HL-60 (cell line): Measurements from ENCODE around the gene NEU2.

Experiments
- DNase-seq, 2 experiments: peaks; one replicate each; pipeline ENCODE4 v3.0.0-alpha.2; 2010 to 2020; ENCODE audit warnings: low read depth in 1 of 2, low spot score in 1 of 2
- H3K27ac ChIP-seq: fragments of 250-450 bp; sonication (Bioruptor Pico); replicated peaks from 2 replicates; pipeline ENCODE4 v1.5.1; 2020; ENCODE audit warnings: mild to moderate bottlenecking, moderate library complexity
- H3K27me3 ChIP-seq: fragments of 250-450 bp; sonication (Bioruptor Pico); 2 replicates; pipeline ENCODE4 v1.5.1; 2021; ENCODE audit warnings: mild to moderate bottlenecking, moderate library complexity; ENCODE audit not compliant: insufficient read depth, poor library complexity, severe bottlenecking
- H3K4me3 ChIP-seq: replicated peaks from 2 replicates; pipeline ENCODE4 v1.5.1; 2011; ENCODE audit warnings: mild to moderate bottlenecking, control low read depth, low read length; ENCODE audit not compliant: insufficient read depth
- GABPA ChIP-seq: IDR thresholded peaks from 2 replicates; pipeline ENCODE4 v1.6.1; 2012; ENCODE audit warnings: low read depth
- POLR2AphosphoS5 ChIP-seq: IDR thresholded peaks from 2 replicates; pipeline ENCODE4 v1.6.1; 2012; ENCODE audit warnings: low read depth
- SPI1 ChIP-seq: IDR thresholded peaks from 2 replicates; pipeline ENCODE4 v1.6.1; 2012; ENCODE audit warnings: low read depth, mild to moderate bottlenecking, borderline replicate concordance
- TF ChIP-seq, protein P1 (sequence below): IDR thresholded peaks from 2 replicates; pipeline ENCODE4 v1.6.1; 2012; ENCODE audit warnings: low read depth; ENCODE audit not compliant: insufficient replicate concordance
- TF ChIP-seq, protein P2 (sequence below): IDR thresholded peaks from one replicate; pipeline ENCODE4 v1.5.1; 2011; ENCODE audit warnings: low read length, control low read depth, inconsistent platforms; ENCODE audit not compliant: insufficient read depth

The NEU2 gene

DNA sequence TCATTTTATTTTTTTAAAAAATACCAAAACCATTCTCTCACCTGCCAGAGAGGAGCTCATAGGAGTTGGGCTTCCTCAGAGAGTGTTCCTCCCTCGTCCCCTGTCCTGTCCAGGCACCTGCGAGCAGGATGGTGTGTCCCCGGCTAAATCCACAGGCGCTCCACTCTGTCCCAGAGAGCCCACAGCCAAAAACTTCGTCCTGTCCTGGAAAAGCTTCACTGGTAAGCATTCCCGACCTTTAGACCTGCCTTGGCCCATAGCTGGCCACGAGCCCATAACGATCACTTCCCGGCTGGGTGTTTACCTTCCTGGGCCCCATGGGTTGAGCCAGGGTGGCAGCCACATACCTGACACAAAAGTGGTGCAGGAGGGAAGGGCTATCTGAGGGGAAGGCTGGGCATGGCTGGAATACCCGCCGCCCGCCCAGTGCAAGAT, 19.4 kb upstream of the NEU2 start, which contains the start of gene NGEF:
Gene NGEF (minus strand): TSS at position 230 of the 435 bp plus-strand sequence. CDS start 38,366 bp downstream, outside the sequence.
- TF ChIP-seq POLR2AphosphoS5: no peak
- TF ChIP-seq SPI1: no peak
- TF ChIP-seq, protein P1, sequence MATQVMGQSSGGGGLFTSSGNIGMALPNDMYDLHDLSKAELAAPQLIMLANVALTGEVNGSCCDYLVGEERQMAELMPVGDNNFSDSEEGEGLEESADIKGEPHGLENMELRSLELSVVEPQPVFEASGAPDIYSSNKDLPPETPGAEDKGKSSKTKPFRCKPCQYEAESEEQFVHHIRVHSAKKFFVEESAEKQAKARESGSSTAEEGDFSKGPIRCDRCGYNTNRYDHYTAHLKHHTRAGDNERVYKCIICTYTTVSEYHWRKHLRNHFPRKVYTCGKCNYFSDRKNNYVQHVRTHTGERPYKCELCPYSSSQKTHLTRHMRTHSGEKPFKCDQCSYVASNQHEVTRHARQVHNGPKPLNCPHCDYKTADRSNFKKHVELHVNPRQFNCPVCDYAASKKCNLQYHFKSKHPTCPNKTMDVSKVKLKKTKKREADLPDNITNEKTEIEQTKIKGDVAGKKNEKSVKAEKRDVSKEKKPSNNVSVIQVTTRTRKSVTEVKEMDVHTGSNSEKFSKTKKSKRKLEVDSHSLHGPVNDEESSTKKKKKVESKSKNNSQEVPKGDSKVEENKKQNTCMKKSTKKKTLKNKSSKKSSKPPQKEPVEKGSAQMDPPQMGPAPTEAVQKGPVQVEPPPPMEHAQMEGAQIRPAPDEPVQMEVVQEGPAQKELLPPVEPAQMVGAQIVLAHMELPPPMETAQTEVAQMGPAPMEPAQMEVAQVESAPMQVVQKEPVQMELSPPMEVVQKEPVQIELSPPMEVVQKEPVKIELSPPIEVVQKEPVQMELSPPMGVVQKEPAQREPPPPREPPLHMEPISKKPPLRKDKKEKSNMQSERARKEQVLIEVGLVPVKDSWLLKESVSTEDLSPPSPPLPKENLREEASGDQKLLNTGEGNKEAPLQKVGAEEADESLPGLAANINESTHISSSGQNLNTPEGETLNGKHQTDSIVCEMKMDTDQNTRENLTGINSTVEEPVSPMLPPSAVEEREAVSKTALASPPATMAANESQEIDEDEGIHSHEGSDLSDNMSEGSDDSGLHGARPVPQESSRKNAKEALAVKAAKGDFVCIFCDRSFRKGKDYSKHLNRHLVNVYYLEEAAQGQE: no peak
- no peak for TF ChIP-seq GABPA
- TF ChIP-seq, protein P2, sequence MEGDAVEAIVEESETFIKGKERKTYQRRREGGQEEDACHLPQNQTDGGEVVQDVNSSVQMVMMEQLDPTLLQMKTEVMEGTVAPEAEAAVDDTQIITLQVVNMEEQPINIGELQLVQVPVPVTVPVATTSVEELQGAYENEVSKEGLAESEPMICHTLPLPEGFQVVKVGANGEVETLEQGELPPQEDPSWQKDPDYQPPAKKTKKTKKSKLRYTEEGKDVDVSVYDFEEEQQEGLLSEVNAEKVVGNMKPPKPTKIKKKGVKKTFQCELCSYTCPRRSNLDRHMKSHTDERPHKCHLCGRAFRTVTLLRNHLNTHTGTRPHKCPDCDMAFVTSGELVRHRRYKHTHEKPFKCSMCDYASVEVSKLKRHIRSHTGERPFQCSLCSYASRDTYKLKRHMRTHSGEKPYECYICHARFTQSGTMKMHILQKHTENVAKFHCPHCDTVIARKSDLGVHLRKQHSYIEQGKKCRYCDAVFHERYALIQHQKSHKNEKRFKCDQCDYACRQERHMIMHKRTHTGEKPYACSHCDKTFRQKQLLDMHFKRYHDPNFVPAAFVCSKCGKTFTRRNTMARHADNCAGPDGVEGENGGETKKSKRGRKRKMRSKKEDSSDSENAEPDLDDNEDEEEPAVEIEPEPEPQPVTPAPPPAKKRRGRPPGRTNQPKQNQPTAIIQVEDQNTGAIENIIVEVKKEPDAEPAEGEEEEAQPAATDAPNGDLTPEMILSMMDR: no peak
- Histone ChIP-seq H3K27ac (no peak within 1 kb of the TSS), H3K27me3 (no peaks in the 10 kb centered on the region), H3K4me3 (no peak within 1 kb of the TSS)
- no peak for DNase-seq

DNA sequence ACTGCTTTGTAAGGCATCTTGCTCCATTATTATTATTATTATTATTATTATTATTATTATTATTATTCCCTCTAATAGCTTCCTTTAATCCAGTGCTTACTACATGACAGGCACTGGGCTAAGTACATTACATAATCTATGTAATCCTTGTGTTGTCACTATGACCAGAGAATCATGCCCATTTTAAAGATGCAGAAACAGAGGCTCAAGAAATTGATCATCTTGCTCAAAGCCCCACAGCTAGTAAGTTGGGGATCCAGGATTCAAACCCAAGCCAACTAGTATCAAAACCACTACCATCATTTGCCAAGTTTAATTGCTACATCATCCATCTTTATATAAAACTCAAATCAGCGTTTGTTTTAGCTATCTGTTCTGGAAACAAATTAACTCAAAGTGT, 18.8 kb upstream of the NEU2 start:
- Histone ChIP-seq H3K4me3 (no peak overlapping the region), H3K27ac (no peak overlapping the region), H3K27me3 (no peaks in the 10 kb centered on the region)
- TF ChIP-seq, protein P1: no peak
- TF ChIP-seq POLR2AphosphoS5 (no peak), GABPA (no peak), SPI1 (no peak)
- TF ChIP-seq, protein P2: no peak
- DNase-seq: no peak

DNA sequence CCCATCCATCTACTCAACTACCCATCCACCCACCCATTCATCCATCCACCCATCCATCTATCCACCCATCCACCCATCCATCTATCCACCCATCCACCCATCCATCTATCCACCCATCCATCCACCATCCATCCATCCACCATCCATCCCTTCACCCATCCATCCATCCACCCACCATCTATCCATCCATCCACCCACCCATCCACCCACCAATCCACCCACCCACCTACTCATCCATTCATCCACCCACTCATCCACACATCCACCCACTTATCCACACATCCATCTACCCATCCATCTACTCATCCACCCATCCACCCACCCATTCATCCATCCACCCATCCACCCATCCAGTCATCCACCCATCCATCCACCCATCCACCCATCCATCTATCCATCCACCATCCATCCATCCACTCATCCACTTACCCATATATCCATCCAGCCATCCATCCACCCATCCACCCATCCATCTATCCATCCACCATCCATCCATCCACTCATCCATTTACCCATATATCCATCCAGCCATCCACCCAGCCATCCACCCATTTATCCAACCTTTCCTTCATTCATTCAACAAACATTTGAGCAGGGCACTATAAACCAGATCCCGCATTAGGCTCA, 17.3 kb upstream of the NEU2 start:
- Histone ChIP-seq H3K27me3 (no peaks in the 10 kb centered on the region), H3K27ac (no peak overlapping the region), H3K4me3 (no peak overlapping the region)
- no peak for DNase-seq
- TF ChIP-seq, protein P1: no peak
- TF ChIP-seq GABPA: no peak
- TF ChIP-seq, protein P2: no peak
- TF ChIP-seq POLR2AphosphoS5: no peak
- no peak for TF ChIP-seq SPI1
